Measurements from ENCODE around the gene NFS1. TPM values are rescaled to one million over a fixed set of nuclear protein-coding genes. Genes with fewer than 3 reads are reported as not detected.

Gene NFS1
- total RNA-seq, 1 experiment from 2014 or later, result 69.8 TPM

DNA sequence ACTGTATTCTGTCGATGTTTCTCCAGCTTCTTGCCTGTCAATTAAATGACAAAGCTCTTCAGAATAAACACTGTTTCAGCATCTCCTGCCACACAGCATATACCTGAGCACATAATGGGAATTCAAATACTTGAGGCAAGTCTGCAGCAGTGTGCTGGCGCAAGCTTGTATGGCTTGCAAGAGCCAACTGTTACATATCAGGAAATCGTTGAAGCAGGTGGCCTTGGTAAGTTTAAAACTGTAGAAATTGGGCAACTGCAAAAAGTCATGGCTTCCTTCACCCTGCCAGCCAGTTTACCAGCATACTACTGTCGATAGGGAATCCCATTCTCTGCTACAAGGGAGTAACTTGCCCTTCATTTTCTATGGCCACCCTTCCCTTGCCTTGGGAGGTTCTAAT lies 57.4 kb downstream of the NFS1 start:
- no peak overlapping the region for H3K4me3 Mint-ChIP-seq (ENCODE audit: unreplicated experiment)
- peaks cover 69% of the 10 kb centered on the region for H3K36me3 Mint-ChIP-seq (ENCODE audit: insufficient read depth, unreplicated experiment)
- H3K4me1 Mint-ChIP-seq (ENCODE audit: low read depth, unreplicated experiment), result peaks cover 30% of the 10 kb centered on the region
- intact Hi-C loops (cut with micrococcal nuclease; ENCODE audit: unreplicated experiment), result no loop called here
- no peak overlapping the region for H3K4me3 ChIP-seq (ENCODE audit: low read depth, low read length)
- no peaks in the 10 kb centered on the region for H3K27me3 ChIP-seq (replicated peaks; ENCODE audit: control insufficient read depth, insufficient read depth, low read length)
- H3K4me1 ChIP-seq, result peaks cover 8% of the 10 kb centered on the region
- no peak overlapping the region for H3K27ac Mint-ChIP-seq (ENCODE audit: unreplicated experiment)
- ChIA-PET CTCF (interaction anchor here (1.0 kb wide), 1 partner anchor 23 kb away, joined by 3 read pairs; no protein-coding TSS in a partner anchor), POLR2A (no interaction called here)
- TF ChIP-seq, protein P1, sequence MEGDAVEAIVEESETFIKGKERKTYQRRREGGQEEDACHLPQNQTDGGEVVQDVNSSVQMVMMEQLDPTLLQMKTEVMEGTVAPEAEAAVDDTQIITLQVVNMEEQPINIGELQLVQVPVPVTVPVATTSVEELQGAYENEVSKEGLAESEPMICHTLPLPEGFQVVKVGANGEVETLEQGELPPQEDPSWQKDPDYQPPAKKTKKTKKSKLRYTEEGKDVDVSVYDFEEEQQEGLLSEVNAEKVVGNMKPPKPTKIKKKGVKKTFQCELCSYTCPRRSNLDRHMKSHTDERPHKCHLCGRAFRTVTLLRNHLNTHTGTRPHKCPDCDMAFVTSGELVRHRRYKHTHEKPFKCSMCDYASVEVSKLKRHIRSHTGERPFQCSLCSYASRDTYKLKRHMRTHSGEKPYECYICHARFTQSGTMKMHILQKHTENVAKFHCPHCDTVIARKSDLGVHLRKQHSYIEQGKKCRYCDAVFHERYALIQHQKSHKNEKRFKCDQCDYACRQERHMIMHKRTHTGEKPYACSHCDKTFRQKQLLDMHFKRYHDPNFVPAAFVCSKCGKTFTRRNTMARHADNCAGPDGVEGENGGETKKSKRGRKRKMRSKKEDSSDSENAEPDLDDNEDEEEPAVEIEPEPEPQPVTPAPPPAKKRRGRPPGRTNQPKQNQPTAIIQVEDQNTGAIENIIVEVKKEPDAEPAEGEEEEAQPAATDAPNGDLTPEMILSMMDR (IDR thresholded peaks at IDR 0.05; ENCODE audit: insufficient read depth in 1 of 2, low read depth in 1 of 2, low read length in 1 of 2, severe bottlenecking in 1 of 2, unreplicated experiment in 1 of 2), result no peak
- H3K27me3 Mint-ChIP-seq (ENCODE audit: insufficient read depth, unreplicated experiment), result no peaks in the 10 kb centered on the region
- peaks cover 1% of the 10 kb centered on the region; the same call in 1 of the 2 replicates for H3K36me3 ChIP-seq (ENCODE audit: control insufficient read depth, insufficient read depth, low read length)
- no peak for DNase-seq
- BruUV-seq (replicated peaks), result no TSS peak
- H3K9me3 Mint-ChIP-seq (ENCODE audit: unreplicated experiment), result no peaks in the 10 kb centered on the region
- H3K9me3 ChIP-seq, result no peaks in the 10 kb centered on the region

DNA sequence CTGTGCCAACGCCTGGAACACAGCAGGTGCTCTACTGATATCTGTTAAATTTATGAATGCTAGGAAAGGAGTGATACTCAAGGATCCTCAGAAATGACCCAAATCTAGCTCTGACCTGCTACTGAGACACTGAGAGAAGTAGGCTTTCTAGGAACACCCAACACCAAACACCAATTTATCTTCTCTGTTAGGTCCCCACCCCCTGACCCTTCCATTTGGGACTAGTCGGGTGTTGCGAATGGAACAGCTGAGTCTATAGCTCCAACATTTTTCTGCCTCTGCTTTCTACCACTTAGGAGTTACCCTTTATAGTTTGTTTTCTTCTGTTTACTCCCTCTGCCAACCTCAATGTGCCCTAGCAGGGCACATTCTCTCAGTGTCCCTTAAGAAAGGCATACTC lies 58.4 kb downstream of the NFS1 start:
- Histone ChIP-seq H3K4me3 (ENCODE audit: low read depth, low read length) (no peak overlapping the region), H3K36me3 (ENCODE audit: control insufficient read depth, insufficient read depth, low read length) (peaks cover 1% of the 10 kb centered on the region; the same call in 1 of the 2 replicates), H3K27me3 (replicated peaks; ENCODE audit: control insufficient read depth, insufficient read depth, low read length) (no peaks in the 10 kb centered on the region), H3K9me3 (no peaks in the 10 kb centered on the region), H3K4me1 (peaks cover 17% of the 10 kb centered on the region)
- Mint-ChIP-seq H3K36me3 (ENCODE audit: insufficient read depth, unreplicated experiment) (peaks cover 70% of the 10 kb centered on the region), H3K27ac (ENCODE audit: unreplicated experiment) (peak overlapping the region; percentile 9), H3K4me3 (ENCODE audit: unreplicated experiment) (no peak overlapping the region), H3K27me3 (ENCODE audit: insufficient read depth, unreplicated experiment) (no peaks in the 10 kb centered on the region), H3K9me3 (ENCODE audit: unreplicated experiment) (no peaks in the 10 kb centered on the region), H3K4me1 (ENCODE audit: low read depth, unreplicated experiment) (peaks cover 36% of the 10 kb centered on the region)
- POLR2A ChIA-PET, result interaction anchor here (0.6 kb wide), 1 partner anchor 18 kb away, joined by 3 read pairs; no protein-coding TSS in a partner anchor
- intact Hi-C loops (cut with micrococcal nuclease; ENCODE audit: unreplicated experiment), result no loop called here
- TF ChIP-seq, protein P1 (IDR thresholded peaks at IDR 0.05; ENCODE audit: insufficient read depth in 1 of 2, low read depth in 1 of 2, low read length in 1 of 2, severe bottlenecking in 1 of 2, unreplicated experiment in 1 of 2), result no peak
- BruUV-seq (replicated peaks), result no TSS peak
- DNase-seq, result no peak
- CTCF ChIA-PET, result no interaction called here

DNA sequence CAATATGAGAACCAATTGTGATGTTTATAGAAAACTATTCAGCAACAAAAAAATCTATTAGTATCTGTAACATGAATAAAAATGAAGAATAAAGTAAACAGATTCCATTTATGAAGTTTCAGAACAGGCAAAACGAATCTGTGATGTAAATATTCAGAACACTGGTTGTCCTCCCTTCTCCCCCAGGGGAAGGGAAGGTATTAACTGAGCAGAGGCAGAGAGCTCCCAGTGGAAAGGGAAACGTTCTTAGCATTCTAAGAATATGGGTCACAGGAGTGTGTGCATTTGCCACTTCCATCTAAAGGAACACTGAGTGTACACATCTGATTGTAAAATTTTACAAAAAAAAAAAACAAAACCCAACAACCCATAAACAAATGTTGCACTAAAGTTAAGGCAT lies 60.4 kb downstream of the NFS1 start:
- no peak for DNase-seq
- Mint-ChIP-seq H3K27me3 (ENCODE audit: insufficient read depth, unreplicated experiment) (no peaks in the 10 kb centered on the region), H3K4me3 (ENCODE audit: unreplicated experiment) (no peak overlapping the region), H3K36me3 (ENCODE audit: insufficient read depth, unreplicated experiment) (peaks cover 64% of the 10 kb centered on the region), H3K9me3 (ENCODE audit: unreplicated experiment) (no peaks in the 10 kb centered on the region), H3K27ac (ENCODE audit: unreplicated experiment) (no peak overlapping the region), H3K4me1 (ENCODE audit: low read depth, unreplicated experiment) (peaks cover 44% of the 10 kb centered on the region)
- Histone ChIP-seq H3K36me3 (ENCODE audit: control insufficient read depth, insufficient read depth, low read length) (0 out of 2 replicates have a peak, but pooled peaks cover 1% of the 10 kb centered on the region), H3K4me1 (peaks cover 24% of the 10 kb centered on the region), H3K9me3 (no peaks in the 10 kb centered on the region), H3K27me3 (replicated peaks; ENCODE audit: control insufficient read depth, insufficient read depth, low read length) (no peaks in the 10 kb centered on the region), H3K4me3 (ENCODE audit: low read depth, low read length) (no peak overlapping the region)
- ChIA-PET POLR2A (interaction anchor here (0.7 kb wide), 1 partner anchor 68 kb away, joined by 6 read pairs; no protein-coding TSS in a partner anchor), CTCF (interaction anchor here (0.7 kb wide), 1 partner anchor 63 kb away, joined by 6 read pairs; no protein-coding TSS in a partner anchor)
- TF ChIP-seq, protein P1 (IDR thresholded peaks at IDR 0.05; ENCODE audit: insufficient read depth in 1 of 2, low read depth in 1 of 2, low read length in 1 of 2, severe bottlenecking in 1 of 2, unreplicated experiment in 1 of 2), result no peak
- intact Hi-C loops (cut with micrococcal nuclease; ENCODE audit: unreplicated experiment), result no loop called here
- BruUV-seq (replicated peaks), result no TSS peak
